ENCODE results near the gene GNAL.

Gene GNAL

GRCh38 chr18:11819938-11820337, 130.9 kb downstream of the GNAL start:
- H3K4me2 ChIP-seq (ENCODE audit: low read length): no peak overlapping the region
- no peaks in the 10 kb centered on the region for H3K27me3 ChIP-seq (ENCODE audit: control insufficient read depth, low read length)
- H3K79me2 ChIP-seq (ENCODE audit: control insufficient read depth, low read length): no peaks in the 10 kb centered on the region
- no peaks in the 10 kb centered on the region for H3F3A ChIP-seq (ENCODE audit: control insufficient read depth, insufficient read depth)
- no peaks in the 10 kb centered on the region for H3K36me3 ChIP-seq (ENCODE audit: control insufficient read depth, low read length)
- no peak overlapping the region for H3K4me3 ChIP-seq (ENCODE audit: low read length)
- no peaks in the 10 kb centered on the region for H4K20me1 ChIP-seq (ENCODE audit: control insufficient read depth, insufficient read depth, low read depth, low read length)
- no peaks in the 10 kb centered on the region for H3K4me1 ChIP-seq (ENCODE audit: control insufficient read depth, low read length)
- H3K9me3 ChIP-seq (ENCODE audit: control insufficient read depth, insufficient read depth, low read length): no peaks in the 10 kb centered on the region
- no peaks in the 10 kb centered on the region for H3K9me2 ChIP-seq (replicated peaks; ENCODE audit: control insufficient read depth, low read length)
- TF ChIP-seq, protein P1, sequence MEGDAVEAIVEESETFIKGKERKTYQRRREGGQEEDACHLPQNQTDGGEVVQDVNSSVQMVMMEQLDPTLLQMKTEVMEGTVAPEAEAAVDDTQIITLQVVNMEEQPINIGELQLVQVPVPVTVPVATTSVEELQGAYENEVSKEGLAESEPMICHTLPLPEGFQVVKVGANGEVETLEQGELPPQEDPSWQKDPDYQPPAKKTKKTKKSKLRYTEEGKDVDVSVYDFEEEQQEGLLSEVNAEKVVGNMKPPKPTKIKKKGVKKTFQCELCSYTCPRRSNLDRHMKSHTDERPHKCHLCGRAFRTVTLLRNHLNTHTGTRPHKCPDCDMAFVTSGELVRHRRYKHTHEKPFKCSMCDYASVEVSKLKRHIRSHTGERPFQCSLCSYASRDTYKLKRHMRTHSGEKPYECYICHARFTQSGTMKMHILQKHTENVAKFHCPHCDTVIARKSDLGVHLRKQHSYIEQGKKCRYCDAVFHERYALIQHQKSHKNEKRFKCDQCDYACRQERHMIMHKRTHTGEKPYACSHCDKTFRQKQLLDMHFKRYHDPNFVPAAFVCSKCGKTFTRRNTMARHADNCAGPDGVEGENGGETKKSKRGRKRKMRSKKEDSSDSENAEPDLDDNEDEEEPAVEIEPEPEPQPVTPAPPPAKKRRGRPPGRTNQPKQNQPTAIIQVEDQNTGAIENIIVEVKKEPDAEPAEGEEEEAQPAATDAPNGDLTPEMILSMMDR (IDR thresholded peaks at IDR 0.05; ENCODE audit: low read depth, low read length, poor library complexity, severe bottlenecking): no peak
- TF ChIP-seq EZH2phosphoT487 (IDR thresholded peaks at IDR 0.05; ENCODE audit: borderline replicate concordance, low read length): no peak
- H3K27ac ChIP-seq (ENCODE audit: low read depth, low read length): no peak overlapping the region

DNA sequence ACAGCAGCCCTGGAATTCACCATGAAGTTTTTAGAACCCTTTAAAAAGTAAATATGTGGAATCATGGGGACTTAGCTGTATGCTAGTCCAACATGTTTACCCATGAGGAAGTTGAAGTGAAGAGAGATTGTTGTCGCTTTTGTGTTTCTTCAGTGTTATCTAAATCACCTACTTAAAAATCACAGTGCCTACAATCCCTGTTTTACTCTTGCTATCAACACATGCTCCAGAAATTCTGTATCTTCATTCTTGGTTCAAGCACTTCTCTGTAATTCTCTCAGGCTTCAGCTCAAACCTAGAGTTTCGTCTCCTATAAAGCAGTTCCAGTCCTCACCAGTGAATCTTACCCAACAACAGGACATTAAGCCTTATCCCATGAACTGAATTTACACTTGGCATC, 131.6 kb downstream of the GNAL start:
- no peaks in the 10 kb centered on the region for H4K20me1 ChIP-seq (ENCODE audit: control insufficient read depth, insufficient read depth, low read depth, low read length)
- H3K36me3 ChIP-seq (ENCODE audit: control insufficient read depth, low read length): no peaks in the 10 kb centered on the region
- H3K4me1 ChIP-seq (ENCODE audit: control insufficient read depth, low read length): no peaks in the 10 kb centered on the region
- no peak overlapping the region for H3K4me3 ChIP-seq (ENCODE audit: low read length)
- no peaks in the 10 kb centered on the region for H3K27me3 ChIP-seq (ENCODE audit: control insufficient read depth, low read length)
- H3K79me2 ChIP-seq (ENCODE audit: control insufficient read depth, low read length): no peaks in the 10 kb centered on the region
- no peaks in the 10 kb centered on the region for H3F3A ChIP-seq (ENCODE audit: control insufficient read depth, insufficient read depth)
- TF ChIP-seq, protein P1 (IDR thresholded peaks at IDR 0.05; ENCODE audit: low read depth, low read length, poor library complexity, severe bottlenecking): no peak
- no peak for TF ChIP-seq EZH2phosphoT487 (IDR thresholded peaks at IDR 0.05; ENCODE audit: borderline replicate concordance, low read length)
- no peaks in the 10 kb centered on the region for H3K9me2 ChIP-seq (replicated peaks; ENCODE audit: control insufficient read depth, low read length)
- H3K9me3 ChIP-seq (ENCODE audit: control insufficient read depth, insufficient read depth, low read length): no peaks in the 10 kb centered on the region
- H3K4me2 ChIP-seq (ENCODE audit: low read length): no peak overlapping the region
- no peak overlapping the region for H3K27ac ChIP-seq (ENCODE audit: low read depth, low read length)

DNA sequence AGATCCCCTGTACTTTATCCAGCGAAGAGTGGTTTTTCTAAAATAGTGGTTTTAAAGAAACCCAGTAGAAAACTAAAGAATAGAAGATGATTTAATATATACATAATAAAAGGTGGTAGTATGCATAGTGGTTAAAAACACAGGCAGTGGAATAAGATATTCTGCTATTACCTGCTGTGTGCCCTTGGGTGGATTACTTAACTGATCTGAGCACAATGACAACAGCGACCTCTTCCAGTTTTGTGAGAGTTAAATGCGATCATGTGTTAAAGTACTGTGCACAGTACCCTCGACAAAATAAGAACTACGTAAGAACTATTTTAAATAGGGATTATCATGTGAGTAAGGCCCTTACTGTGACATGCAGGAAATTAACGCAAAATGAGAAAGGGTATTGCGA, 132.1 kb downstream of the GNAL start:
- H3K36me3 ChIP-seq (ENCODE audit: control insufficient read depth, low read length): no peaks in the 10 kb centered on the region
- no peak overlapping the region for H3K4me2 ChIP-seq (ENCODE audit: low read length)
- H3K79me2 ChIP-seq (ENCODE audit: control insufficient read depth, low read length): no peaks in the 10 kb centered on the region
- no peaks in the 10 kb centered on the region for H3K27me3 ChIP-seq (ENCODE audit: control insufficient read depth, low read length)
- no peak overlapping the region for H3K27ac ChIP-seq (ENCODE audit: low read depth, low read length)
- TF ChIP-seq EZH2phosphoT487 (IDR thresholded peaks at IDR 0.05; ENCODE audit: borderline replicate concordance, low read length): no peak
- TF ChIP-seq, protein P1 (IDR thresholded peaks at IDR 0.05; ENCODE audit: low read depth, low read length, poor library complexity, severe bottlenecking): no peak
- H3K4me3 ChIP-seq (ENCODE audit: low read length): no peak overlapping the region
- H4K20me1 ChIP-seq (ENCODE audit: control insufficient read depth, insufficient read depth, low read depth, low read length): no peaks in the 10 kb centered on the region
- H3K4me1 ChIP-seq (ENCODE audit: control insufficient read depth, low read length): no peaks in the 10 kb centered on the region
- H3K9me2 ChIP-seq (replicated peaks; ENCODE audit: control insufficient read depth, low read length): no peaks in the 10 kb centered on the region
- no peaks in the 10 kb centered on the region for H3K9me3 ChIP-seq (ENCODE audit: control insufficient read depth, insufficient read depth, low read length)
- H3F3A ChIP-seq (ENCODE audit: control insufficient read depth, insufficient read depth): no peaks in the 10 kb centered on the region

All from DOHH2 (cell line).